Renal cortex interstitium (tissue), 11 donors: ENCODE results near the gene KLHL29. TPM values are rescaled to one million over a fixed set of nuclear protein-coding genes. Genes with fewer than 3 reads are reported as not detected.

Experiments
- DNase-seq, 11 donors: peaks; one replicate each; pipeline ENCODE4 v3.0.0-alpha.2; 2013; ENCODE audit warnings: low read depth in 9 of 11, low spot score in 4 of 11; ENCODE audit errors: extremely low read depth in 1 of 11
- polyA plus RNA-seq, 3 donors: library from polyadenylated mRNA; unstranded; fragments of 120-200 nt; gene quantifications; one replicate each; pipeline ENCODE4 v1.2.1, GENCODE V29; 2013; ENCODE audit not compliant: insufficient read length in 3 of 3

KLHL29 gene
- polyA plus RNA-seq, 3 donors: 11.8 to 14.6 (median 12.2) TPM

- DNase-seq: no peak
These were observed 32.3 kb downstream of the KLHL29 start for GRCh38 chr2:23417310-23417709.

GRCh38 chr2:23418056-23418455, 33.1 kb downstream of the KLHL29 start:
- no peak for DNase-seq

GRCh38 chr2:23418461-23418911, 33.5 kb downstream of the KLHL29 start:
- peak in 7 of 11 donors; percentile 30 to 74 (median 46) for DNase-seq

- DNase-seq: no peak
These were observed 34.5 kb downstream of the KLHL29 start for GRCh38 chr2:23419171-23420090.

- no peak for DNase-seq
These were observed 35.3 kb downstream of the KLHL29 start for GRCh38 chr2:23420091-23420839.

- DNase-seq: no peak
These were observed 36.0 kb downstream of the KLHL29 start for GRCh38 chr2:23420840-23421476.

GRCh38 chr2:23422089-23423061, 37.4 kb downstream of the KLHL29 start:
- DNase-seq: no peak

GRCh38 chr2:23423062-23423872, 38.3 kb downstream of the KLHL29 start:
- no peak for DNase-seq

- peak in 4 of 11 donors; percentile 40 to 46 (median 43) for DNase-seq
These were observed 39.1 kb downstream of the KLHL29 start for GRCh38 chr2:23423873-23424680.

GRCh38 chr2:23425338-23425871, 40.4 kb downstream of the KLHL29 start:
- no peak for DNase-seq

- no peak for DNase-seq
These were observed 40.9 kb downstream of the KLHL29 start for GRCh38 chr2:23425885-23426262.

GRCh38 chr2:23426263-23426905, 41.4 kb downstream of the KLHL29 start:
- no peak for DNase-seq

GRCh38 chr2:23427350-23427749, 42.4 kb downstream of the KLHL29 start:
- no peak for DNase-seq

- no peak for DNase-seq
These were observed 43.0 kb downstream of the KLHL29 start for GRCh38 chr2:23427976-23428375.

GRCh38 chr2:23429036-23429435, 44.1 kb downstream of the KLHL29 start:
- DNase-seq: no peak

- no peak for DNase-seq
These were observed 45.3 kb downstream of the KLHL29 start for GRCh38 chr2:23430263-23430662.
